ENCODE measurements around the gene CFAP57. TPM values are rescaled to one million over a fixed set of nuclear protein-coding genes. Genes with fewer than 3 reads are reported as not detected.

Gene CFAP57
- total RNA-seq, 1 donor from 2014 or later: not detected

- ChIA-PET POLR2A (no interaction called here), CTCF (no interaction called here)
- Mint-ChIP-seq H3K36me3 (ENCODE audit: low read depth) (no peaks in the 10 kb centered on the region), H3K4me3 (peak overlapping the region; percentile 72), H3K27ac (no peak overlapping the region), H3K9me3 (no peaks in the 10 kb centered on the region), H3K4me1 (peaks cover 19% of the 10 kb centered on the region), H3K27me3 (peaks cover 10% of the 10 kb centered on the region)
- ATAC-seq (ENCODE audit: low read depth): no peak
- intact Hi-C loops (cut with micrococcal nuclease): no loop called here
- DNase-seq: peak; percentile 12
- TF ChIP-seq CTCF (IDR thresholded peaks at IDR 0.05): no peak
Observed at GRCh38 chr1:43271186-43272118, 99.3 kb downstream of the CFAP57 start.

GRCh38 chr1:43272161-43272560 lies 100.0 kb downstream of the CFAP57 start:
- CTCF ChIA-PET: no interaction called here

GRCh38 chr1:43272576-43273571 lies 100.7 kb downstream of the CFAP57 start:
- no peaks in the 10 kb centered on the region for H3K36me3 Mint-ChIP-seq (ENCODE audit: low read depth)
- H3K4me3 Mint-ChIP-seq: no peak overlapping the region
- H3K27ac Mint-ChIP-seq: no peak overlapping the region
- intact Hi-C loops (cut with micrococcal nuclease): no loop called here
- ChIA-PET CTCF (no interaction called here), POLR2A (no interaction called here)
- ATAC-seq (ENCODE audit: low read depth): no peak
- TF ChIP-seq CTCF (IDR thresholded peaks at IDR 0.05): no peak
- no peaks in the 10 kb centered on the region for H3K9me3 Mint-ChIP-seq
- peaks cover 19% of the 10 kb centered on the region for H3K4me1 Mint-ChIP-seq
- H3K27me3 Mint-ChIP-seq: peaks cover 16% of the 10 kb centered on the region
- DNase-seq: no peak

More at GRCh38 chr1:43272161-43272560, 100.0 kb downstream of the CFAP57 start:
- Mint-ChIP-seq H3K27me3 (peaks cover 14% of the 10 kb centered on the region), H3K36me3 (ENCODE audit: low read depth) (no peaks in the 10 kb centered on the region), H3K4me3 (no peak overlapping the region), H3K4me1 (peaks cover 19% of the 10 kb centered on the region), H3K9me3 (no peaks in the 10 kb centered on the region), H3K27ac (no peak overlapping the region)
- TF ChIP-seq CTCF (IDR thresholded peaks at IDR 0.05): no peak
- DNase-seq: no peak
- intact Hi-C loops (cut with micrococcal nuclease): no loop called here
- ATAC-seq (ENCODE audit: low read depth): no peak
- POLR2A ChIA-PET: no interaction called here

GRCh38 chr1:43273708-43274107 lies 101.6 kb downstream of the CFAP57 start:
- intact Hi-C loops (cut with micrococcal nuclease): no loop called here
- DNase-seq: no peak
- CTCF ChIA-PET: no interaction called here
- no peak overlapping the region for H3K27ac Mint-ChIP-seq
- POLR2A ChIA-PET: no interaction called here
- peaks cover 19% of the 10 kb centered on the region for H3K4me1 Mint-ChIP-seq
- no peak for ATAC-seq (ENCODE audit: low read depth)
- no peak for TF ChIP-seq CTCF (IDR thresholded peaks at IDR 0.05)
- H3K9me3 Mint-ChIP-seq: no peaks in the 10 kb centered on the region
- no peaks in the 10 kb centered on the region for H3K36me3 Mint-ChIP-seq (ENCODE audit: low read depth)
- H3K27me3 Mint-ChIP-seq: peaks cover 16% of the 10 kb centered on the region
- H3K4me3 Mint-ChIP-seq: no peak overlapping the region

Measured in activated B cell treated with CpG ODN at 0.5 μM for 24 hours (primary cell).